Stimulated activated CD8-positive, alpha-beta memory T cell treated with anti-CD3 and anti-CD28 coated beads, Interleukin-7, amount 100 ng/mL, for 4 hours (primary cell): ENCODE data around the gene OSBPL1A.
A peak's percentile ranks its signal among the peaks of the same experiment; 100 is the strongest.
"Not testable (repeated sequence)": the region's sequence is repeated elsewhere in the genome, so short reads cannot be mapped to it uniquely, and the experiment has no call there.

ENCODE experiments used
- DNase-seq, 2 donors: peaks; one replicate each; pipeline ENCODE4 v3.0.0-alpha.2; 2020; ENCODE audit warnings: low read depth in 2 of 2

OSBPL1A gene

DNA sequence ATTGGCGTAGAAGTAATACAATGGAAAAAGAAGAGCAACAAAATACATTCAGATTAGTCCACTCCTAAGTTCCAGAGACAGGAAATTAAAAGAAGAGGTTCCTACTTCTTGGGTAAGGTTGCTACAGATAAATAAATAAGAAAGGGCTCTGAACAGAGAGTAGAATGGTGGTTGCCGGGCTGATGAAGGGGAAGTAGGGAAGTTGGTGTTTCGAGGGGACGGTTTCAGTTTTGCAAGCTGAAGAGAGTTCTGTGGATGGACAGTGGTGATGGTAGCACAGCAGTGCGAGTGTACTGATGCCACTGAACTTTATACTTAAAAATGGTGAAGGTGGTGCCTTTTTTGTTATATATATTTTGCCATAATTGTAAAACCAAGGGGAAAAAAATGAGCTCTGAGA lies 210.6 kb downstream of the OSBPL1A start:
- no peak for DNase-seq

DNA sequence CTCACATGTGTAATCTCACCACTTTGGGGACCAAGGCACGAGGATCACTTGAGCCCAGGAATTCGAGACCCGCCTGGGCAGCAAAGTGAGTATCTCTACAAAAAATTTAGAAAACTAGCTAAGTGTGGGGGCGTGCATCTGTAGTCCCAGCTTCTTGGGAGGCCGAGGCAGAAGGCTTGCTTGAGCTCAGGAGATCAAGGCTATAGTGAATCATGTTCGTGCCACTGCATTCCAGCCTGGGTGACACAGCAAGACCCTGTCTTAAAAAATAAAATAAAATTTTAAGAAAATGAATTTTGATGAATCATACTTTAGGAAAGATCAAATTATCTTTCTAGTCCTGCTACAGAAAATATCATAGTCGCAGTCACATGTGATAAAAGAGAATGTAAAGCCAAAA lies 211.8 kb downstream of the OSBPL1A start:
- DNase-seq = no peak

DNA sequence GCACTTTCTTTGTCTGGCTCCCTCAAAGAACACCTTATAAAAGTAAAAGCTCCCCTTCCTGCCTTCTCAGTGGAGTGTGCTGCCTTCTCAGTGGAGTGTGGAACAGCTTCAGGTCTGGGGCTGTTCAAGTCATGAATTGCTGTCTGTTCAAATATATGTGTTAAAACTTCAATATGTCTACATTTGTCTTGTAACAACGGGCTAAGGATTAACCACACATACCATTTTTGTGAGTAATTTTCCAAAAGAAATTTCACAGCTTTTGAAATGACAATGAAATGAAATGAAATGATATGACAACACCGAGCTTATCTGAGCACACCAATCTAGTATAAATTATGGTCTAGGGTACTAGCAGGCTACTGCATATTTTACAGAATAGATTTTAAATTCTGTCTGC lies 215.8 kb downstream of the OSBPL1A start:
- DNase-seq = no peak

- DNase-seq = no peak
Measured at GRCh38 chr18:24180048-24180447, 217.6 kb downstream of the OSBPL1A start.

- no peak for DNase-seq
Measured at GRCh38 chr18:24177499-24178133, 220.0 kb downstream of the OSBPL1A start.

- no peak for DNase-seq
Measured at GRCh38 chr18:24176727-24177416, 220.8 kb downstream of the OSBPL1A start.

DNA sequence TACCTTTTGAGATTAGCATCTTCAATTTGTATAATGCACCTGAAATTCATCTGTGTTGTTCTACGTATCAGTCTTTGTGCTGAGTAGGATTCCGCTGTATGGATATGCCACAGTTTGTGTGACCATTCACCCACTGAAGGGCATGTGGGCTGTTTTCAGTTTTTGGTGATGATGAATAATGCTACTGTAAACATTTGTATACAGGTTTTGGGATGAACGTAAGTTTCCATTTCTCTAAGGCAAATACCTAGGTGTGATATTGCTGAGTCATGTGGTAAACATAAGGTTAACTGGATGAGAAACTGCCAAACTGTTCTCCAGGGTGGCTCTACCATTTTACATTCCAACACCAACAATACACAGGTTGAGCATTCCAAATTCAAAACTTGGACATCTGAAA lies 223.6 kb downstream of the OSBPL1A start:
- no peak for DNase-seq

DNA sequence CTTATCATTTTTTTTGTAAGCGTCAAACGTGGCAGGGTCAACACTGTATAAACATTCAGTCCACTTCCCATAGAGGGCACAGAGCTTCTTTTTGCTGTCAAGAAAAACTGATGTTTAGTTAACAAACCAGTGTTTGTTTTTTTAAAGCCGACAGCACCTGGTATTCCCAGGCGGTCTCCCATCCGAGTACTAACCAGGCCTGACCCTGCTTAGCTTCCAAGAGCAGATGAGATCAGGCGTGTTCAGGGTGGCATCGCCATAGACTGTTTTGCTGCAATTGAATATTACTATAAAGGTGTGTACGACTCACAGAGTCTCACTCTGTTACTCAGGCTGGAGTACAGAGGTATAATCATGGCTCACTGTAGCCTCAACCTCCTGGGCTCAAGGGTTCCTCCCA lies 227.3 kb downstream of the OSBPL1A start:
- no peak for DNase-seq

GRCh38 chr18:24168496-24168895 lies 229.1 kb downstream of the OSBPL1A start:
- DNase-seq = no peak

GRCh38 chr18:24161304-24161703 lies 236.3 kb downstream of the OSBPL1A start:
- DNase-seq = no peak

- no peak for DNase-seq
Measured at GRCh38 chr18:24160086-24160485, 237.5 kb downstream of the OSBPL1A start.

- DNase-seq = no peak
Measured at GRCh38 chr18:24157855-24158254, 239.8 kb downstream of the OSBPL1A start.

- DNase-seq = no peak
Measured at GRCh38 chr18:24153397-24153796, 244.2 kb downstream of the OSBPL1A start.

DNA sequence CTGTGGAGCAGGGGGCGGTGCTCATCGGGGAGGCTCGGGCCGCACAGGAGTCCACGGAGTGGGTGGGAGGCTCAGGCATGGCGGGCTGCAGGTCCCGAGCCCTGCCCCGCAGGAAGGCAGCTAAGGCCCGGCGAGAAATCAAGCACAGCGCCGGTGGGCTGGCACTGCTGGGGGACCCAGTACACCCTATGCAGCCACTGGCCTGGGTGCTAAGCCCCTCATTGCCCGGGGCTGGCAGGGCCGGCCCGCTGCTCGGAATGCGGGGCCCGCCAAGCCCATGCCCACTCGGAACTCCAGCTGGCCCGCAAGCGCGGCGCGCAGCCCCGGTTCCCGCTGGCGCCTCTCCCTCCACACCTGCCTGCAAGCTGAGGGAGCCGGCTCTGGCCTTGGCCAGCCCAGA lies 248.0 kb downstream of the OSBPL1A start:
- DNase-seq = not testable (repeated sequence)

DNA sequence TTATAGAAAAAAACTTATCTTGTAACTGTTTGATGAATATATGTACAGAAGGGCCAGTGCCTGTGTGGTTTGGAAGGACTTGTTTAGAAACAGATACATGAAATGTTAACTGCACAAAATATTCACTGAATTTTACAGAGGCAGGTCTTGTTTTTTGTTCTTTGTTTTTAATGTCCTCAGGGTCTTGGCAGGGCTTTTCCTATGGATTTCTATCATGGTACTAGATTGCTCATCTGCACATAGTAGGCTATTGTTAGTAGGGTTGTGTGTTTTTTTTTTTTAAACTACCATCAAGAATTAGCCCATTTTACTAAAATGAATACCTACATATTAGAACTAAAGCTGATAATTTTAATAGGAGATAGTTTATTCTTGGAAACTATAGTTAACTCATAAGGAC lies 255.2 kb downstream of the OSBPL1A start:
- no peak for DNase-seq

- no peak for DNase-seq
Measured at GRCh38 chr18:24140697-24141096, 256.9 kb downstream of the OSBPL1A start.

GRCh38 chr18:24138789-24139616 lies 258.6 kb downstream of the OSBPL1A start, which contains the start of gene CABYR:
Gene CABYR (plus strand): TSS chr18:24139062. CDS start chr18:24143115, 4,053 bp downstream.
- DNase-seq = peak; percentile 39 to 64

- no peak for DNase-seq
Measured at GRCh38 chr18:24138409-24138788, 259.2 kb downstream of the OSBPL1A start.

- no peak for DNase-seq
Measured at GRCh38 chr18:24136967-24137373, 260.7 kb downstream of the OSBPL1A start.

DNA sequence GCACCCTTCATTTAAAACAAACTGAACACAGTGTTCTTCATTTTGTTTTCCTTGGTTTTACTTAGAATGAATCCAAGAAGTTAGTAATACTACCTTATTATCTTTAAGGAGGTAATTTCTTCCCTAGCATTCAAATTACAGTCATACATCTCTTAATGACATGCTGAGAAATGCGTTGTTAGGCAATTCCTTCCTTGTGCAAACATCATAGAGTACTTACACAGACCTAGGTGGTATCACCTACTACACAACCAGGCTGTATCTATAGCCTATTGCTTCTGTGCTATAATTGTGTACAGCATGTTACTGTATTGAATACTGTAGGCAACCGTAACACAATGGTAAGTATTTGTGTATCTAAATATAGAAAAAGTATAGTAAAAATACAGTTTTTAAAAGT lies 267.1 kb downstream of the OSBPL1A start:
- no peak for DNase-seq

- no peak for DNase-seq
Measured at GRCh38 chr18:24128700-24129099, 268.9 kb downstream of the OSBPL1A start.

GRCh38 chr18:24127735-24128134 lies 269.9 kb downstream of the OSBPL1A start:
- no peak for DNase-seq
